Small intestine (tissue), 7 donors: ENCODE measurements around the gene STXBP5. TPM values are rescaled to one million over a fixed set of nuclear protein-coding genes. Genes with fewer than 3 reads are reported as not detected.

ENCODE experiments used
- DNase-seq, 2 donors: peaks; one replicate each; pipeline versions ENCODE4 v3.0.0 to v3.0.0-alpha.2; 2013
- FAIRE-seq: peaks from 2 replicates; lab custom pipeline; 2012; peaks lifted over from hg19 to GRCh38; lab: Jason Lieb, UNC
- H3K27ac ChIP-seq, 3 donors: one replicate each; pipeline ENCODE4 v1.5.1; 2013; ENCODE audit warnings: low read length in 2 of 3, mild to moderate bottlenecking in 2 of 3, control low read depth in 1 of 3, inconsistent platforms in 1 of 3, low read depth in 1 of 3, moderate library complexity in 1 of 3
- H3K27me3 ChIP-seq, 3 donors: one replicate each; pipeline ENCODE4 v1.6.1; 2013; ENCODE audit warnings: low read length in 3 of 3, inconsistent platforms in 1 of 3; ENCODE audit not compliant: control insufficient read depth in 3 of 3, insufficient read depth in 3 of 3
- H3K36me3 ChIP-seq, 3 donors: one replicate each; pipeline ENCODE4 v1.6.1; 2013; ENCODE audit warnings: low read length in 3 of 3, inconsistent platforms in 1 of 3, low read depth in 1 of 3, mild to moderate bottlenecking in 1 of 3, moderate library complexity in 1 of 3; ENCODE audit not compliant: control insufficient read depth in 3 of 3, insufficient read depth in 2 of 3
- H3K4me1 ChIP-seq, 3 donors: one replicate each; pipeline ENCODE4 v1.6.1; 2013; ENCODE audit warnings: low read length in 2 of 3, inconsistent platforms in 1 of 3, low read depth in 1 of 3, mild to moderate bottlenecking in 1 of 3, moderate library complexity in 1 of 3; ENCODE audit not compliant: control insufficient read depth in 3 of 3, insufficient read depth in 2 of 3
- H3K4me3 ChIP-seq, 3 donors: one replicate each; pipeline ENCODE4 v1.5.1; 2013; ENCODE audit warnings: low read length in 3 of 3, control low read depth in 1 of 3, inconsistent platforms in 1 of 3, low read depth in 1 of 3, mild to moderate bottlenecking in 1 of 3, moderate library complexity in 1 of 3
- H3K9me3 ChIP-seq, 2 donors: one replicate each; pipeline ENCODE4 v1.6.1; 2013; ENCODE audit warnings: low read depth in 1 of 2, low read length in 1 of 2; ENCODE audit not compliant: control insufficient read depth in 2 of 2, insufficient read depth in 1 of 2
- WGBS, 3 donors: extraction: QIAGEN DNeasy Blood & Tissue Kit; methylation state at CpG; one replicate each; pipeline ENCODE4 v1.1.7; 2013; 5-methylcytosine and 5-hydroxymethylcytosine counted together
- polyA plus RNA-seq, 4 donors: library from polyadenylated mRNA; stranded (reverse) in 3 of 4; unstranded in 1 of 4; fragments of 200-250 nt in 3 of 4; fragments of 120-200 nt in 1 of 4; gene quantifications; one replicate each; pipeline versions ENCODE4 v1.2.1 to v1.2.3, GENCODE V29; 2013
- donor health status: healthy with polysubstance abuse.
- donor health status: control.
- donor health status: control.
- donor health status: Bipolar disorder and iron deficiency.
- donor health status: healthy.

The STXBP5 gene
- polyA plus RNA-seq, 4 donors, result 10.8 to 25.0 (median 16.6) TPM

DNA sequence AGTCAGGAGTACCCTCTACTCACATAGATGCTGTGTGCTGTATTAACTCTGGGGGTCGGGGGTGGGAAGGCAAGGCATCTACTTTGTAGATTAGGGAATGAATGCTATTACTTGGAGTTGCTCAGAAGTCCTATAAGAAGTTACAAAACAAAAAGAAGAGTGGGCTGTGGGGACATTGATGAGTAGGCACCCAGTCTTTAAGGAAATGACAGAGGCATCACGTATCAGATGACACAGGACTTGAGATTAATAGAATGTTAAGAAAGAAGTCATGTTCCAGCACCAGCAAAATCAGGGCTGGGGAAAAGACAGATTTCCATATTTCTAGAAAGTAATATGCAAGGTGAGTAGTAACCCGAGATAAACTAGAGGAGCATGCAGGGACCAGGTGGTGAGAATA is 19.0 kb upstream of the STXBP5 start:
- WGBS, 3 donors, result 85 to 86% (median 86%) methylated on average over 3 of the region's 3 CpGs
- H3K27ac ChIP-seq, result no peak overlapping the region
- no peak overlapping the region for H3K4me3 ChIP-seq
- DNase-seq (no peak), FAIRE-seq (no peak)
- H3K9me3 ChIP-seq, result no peaks in the 10 kb centered on the region
- no peaks in the 10 kb centered on the region for H3K4me1 ChIP-seq
- no peaks in the 10 kb centered on the region for H3K27me3 ChIP-seq
- H3K36me3 ChIP-seq, result no peaks in the 10 kb centered on the region

DNA sequence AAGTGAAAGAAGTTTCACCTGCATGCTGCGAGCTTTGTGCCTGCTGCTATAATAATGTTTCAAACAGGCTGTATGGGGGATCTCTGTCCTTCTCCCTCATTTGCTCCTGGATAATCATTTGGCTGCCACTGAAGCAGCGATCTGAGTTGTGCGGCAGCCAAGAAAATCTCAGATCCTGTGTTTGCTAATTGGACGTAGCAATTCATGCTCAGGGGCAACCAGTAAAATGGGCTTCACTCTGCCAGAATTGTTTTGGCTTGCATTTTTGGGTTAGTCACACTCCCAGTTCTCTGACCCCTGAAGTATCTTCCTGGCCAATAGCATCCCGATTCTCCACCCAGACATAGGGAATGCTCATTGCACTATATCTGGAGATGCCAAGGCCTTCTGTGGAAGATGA is 13.7 kb upstream of the STXBP5 start:
- DNase-seq (no peak), FAIRE-seq (no peak)
- Histone ChIP-seq H3K27ac (no peak overlapping the region), H3K36me3 (no peaks in the 10 kb centered on the region), H3K27me3 (no peaks in the 10 kb centered on the region), H3K9me3 (no peaks in the 10 kb centered on the region), H3K4me3 (no peak overlapping the region), H3K4me1 (no peaks in the 10 kb centered on the region)
- WGBS, 3 donors, result 47 to 66% (median 64%) methylated on average over 5 of the region's 5 CpGs

DNA sequence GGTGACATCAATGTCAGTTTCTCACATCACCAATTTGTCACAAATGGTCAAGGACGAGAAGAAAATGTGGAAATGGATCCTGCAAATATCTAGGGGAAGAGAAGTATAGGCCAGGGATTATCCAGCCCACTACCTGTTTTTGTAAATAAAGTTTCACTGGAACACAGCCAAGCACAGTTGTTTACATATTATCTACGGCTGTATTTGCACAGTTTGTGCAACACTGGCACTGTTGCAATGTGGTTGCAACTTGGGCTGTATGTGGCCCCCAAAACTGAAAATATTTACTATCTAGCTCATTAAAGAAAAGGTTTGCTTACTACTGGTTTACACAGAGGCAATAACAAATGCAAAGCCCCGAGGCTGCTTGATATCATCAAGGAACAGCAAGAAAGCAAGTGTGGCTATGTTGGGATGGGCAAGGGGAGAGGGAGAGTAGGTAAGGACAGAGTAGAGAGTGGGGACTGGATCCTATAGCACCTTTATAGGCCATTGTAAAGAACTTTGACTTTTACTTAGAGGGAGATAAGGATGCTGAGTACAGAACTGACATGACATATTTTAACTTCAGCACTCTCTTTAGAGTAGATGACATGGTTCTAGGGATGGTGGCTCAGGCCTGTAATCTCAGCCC is 11.8 kb upstream of the STXBP5 start:
- Histone ChIP-seq H3K4me1 (no peaks in the 10 kb centered on the region), H3K27ac (no peak overlapping the region), H3K36me3 (no peaks in the 10 kb centered on the region), H3K27me3 (no peaks in the 10 kb centered on the region), H3K4me3 (no peak overlapping the region), H3K9me3 (no peaks in the 10 kb centered on the region)
- 43 to 56% (median 48%) methylated on average over 3 of the region's 3 CpGs for WGBS, 3 donors
- DNase-seq, result no peak
- no peak for FAIRE-seq

DNA sequence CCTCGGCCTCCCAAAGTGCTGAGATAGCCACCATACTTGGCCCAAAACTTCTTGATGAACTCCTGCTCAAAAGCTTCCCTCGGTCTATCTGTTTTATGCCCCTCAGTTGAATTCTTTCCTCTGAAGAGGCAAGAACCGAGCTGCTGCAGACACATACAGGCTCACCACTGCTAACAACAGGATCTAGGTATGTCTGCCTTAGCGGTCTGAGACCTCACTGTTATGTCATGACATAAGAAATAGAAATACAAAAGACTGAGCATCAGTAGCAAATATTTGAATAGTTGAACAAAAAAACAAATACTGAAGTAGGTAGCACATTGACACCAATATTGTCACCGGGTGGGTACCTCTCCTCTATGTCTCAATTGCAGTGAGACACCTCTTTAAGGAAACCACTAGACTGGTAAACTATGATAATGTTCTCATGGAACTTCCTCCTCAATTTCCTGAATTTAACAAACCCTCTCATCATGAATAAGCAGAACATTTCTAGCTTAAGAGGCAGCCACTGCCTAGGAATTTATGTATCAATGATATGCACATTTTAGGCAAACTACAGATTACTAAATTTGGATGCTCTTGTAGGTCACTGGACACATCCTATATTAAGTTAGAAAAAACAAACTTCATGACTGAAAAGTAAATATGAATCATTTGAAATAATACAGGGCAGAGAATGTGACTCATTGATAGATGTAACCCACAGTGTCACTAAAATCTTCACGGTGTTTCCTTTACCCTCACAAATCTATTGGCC is 9.4 kb upstream of the STXBP5 start:
- no peak for FAIRE-seq

DNA sequence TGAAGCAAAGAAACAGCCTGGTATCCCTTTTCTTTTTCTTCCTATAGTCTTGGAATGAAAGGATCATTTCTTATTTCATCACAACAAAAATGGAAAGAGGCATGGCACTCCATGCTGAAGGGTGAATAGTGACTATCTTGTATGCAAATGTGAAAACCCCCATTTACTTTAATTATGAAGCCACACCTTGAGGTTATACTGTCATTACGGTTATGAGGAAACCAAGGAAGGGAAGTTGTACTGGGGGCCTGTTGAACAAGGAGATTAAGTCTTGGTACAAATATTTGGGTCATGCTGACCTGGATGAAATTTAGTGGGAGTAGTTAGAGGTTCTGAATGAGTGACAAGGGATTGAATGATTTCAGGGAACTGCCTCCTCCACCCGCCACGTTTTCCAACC is 8.7 kb upstream of the STXBP5 start:
- WGBS, 3 donors, result 84 to 89% (median 88%) methylated on average over 3 of the region's 3 CpGs
- Histone ChIP-seq H3K9me3 (no peaks in the 10 kb centered on the region), H3K27me3 (no peaks in the 10 kb centered on the region), H3K4me3 (no peak overlapping the region), H3K36me3 (no peaks in the 10 kb centered on the region), H3K27ac (no peak overlapping the region), H3K4me1 (no peaks in the 10 kb centered on the region)
- FAIRE-seq (no peak), DNase-seq (no peak)

More for the DNA sequence above, 9.4 kb upstream of the STXBP5 start:
- H3K36me3 ChIP-seq, result no peaks in the 10 kb centered on the region
- H3K4me3 ChIP-seq, result no peak overlapping the region
- no peak for DNase-seq
- H3K27ac ChIP-seq, result no peak overlapping the region
- no peaks in the 10 kb centered on the region for H3K27me3 ChIP-seq
- 82 to 90% (median 85%) methylated on average over 6 of the region's 6 CpGs for WGBS, 3 donors
- H3K4me1 ChIP-seq, result no peaks in the 10 kb centered on the region
- no peaks in the 10 kb centered on the region for H3K9me3 ChIP-seq

DNA sequence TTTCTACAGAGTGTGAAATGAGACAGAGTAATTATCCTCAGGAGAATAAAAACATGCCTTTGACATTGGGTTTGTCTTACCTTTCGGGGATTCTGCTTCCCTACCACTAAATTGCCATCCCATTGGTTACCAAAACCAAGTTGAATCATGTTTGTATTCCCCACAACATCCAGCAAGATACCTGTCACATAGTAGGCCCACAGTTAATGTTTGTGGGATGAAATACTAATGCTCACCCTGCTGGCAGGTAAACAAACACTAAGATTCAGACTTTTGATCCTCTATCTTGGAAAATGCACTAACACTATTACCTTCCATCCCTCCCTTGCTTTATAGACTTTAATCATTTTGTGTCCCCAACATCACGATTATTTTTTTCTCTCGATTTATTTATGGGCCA is 8.2 kb upstream of the STXBP5 start:
- DNase-seq (no peak), FAIRE-seq (no peak)
- WGBS, 3 donors, result 90 to 95% (median 94%) methylated on average over 3 of the region's 3 CpGs
- Histone ChIP-seq H3K4me3 (no peak overlapping the region), H3K9me3 (no peaks in the 10 kb centered on the region), H3K27ac (no peak overlapping the region), H3K27me3 (no peaks in the 10 kb centered on the region), H3K36me3 (no peaks in the 10 kb centered on the region), H3K4me1 (no peaks in the 10 kb centered on the region)

DNA sequence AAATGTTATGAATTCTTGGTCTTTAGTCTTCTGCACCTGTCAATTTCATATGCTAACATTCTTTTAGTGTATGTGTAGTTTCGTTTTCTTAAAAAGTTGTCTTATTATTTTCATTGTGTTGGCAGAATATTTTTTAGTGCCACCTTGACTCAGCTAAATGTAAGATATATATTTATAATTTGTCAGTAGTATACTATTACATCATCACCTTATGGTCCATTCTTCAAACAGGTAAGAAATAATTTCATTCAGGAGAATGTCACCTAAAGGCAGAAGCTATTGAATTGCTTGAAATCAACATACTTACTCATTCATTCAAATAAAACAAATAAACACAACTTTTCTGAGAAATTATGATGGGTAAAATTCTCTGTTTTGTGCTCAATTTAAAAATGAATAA is 3.5 kb upstream of the STXBP5 start:
- no peaks in the 10 kb centered on the region for H3K4me1 ChIP-seq

DNA sequence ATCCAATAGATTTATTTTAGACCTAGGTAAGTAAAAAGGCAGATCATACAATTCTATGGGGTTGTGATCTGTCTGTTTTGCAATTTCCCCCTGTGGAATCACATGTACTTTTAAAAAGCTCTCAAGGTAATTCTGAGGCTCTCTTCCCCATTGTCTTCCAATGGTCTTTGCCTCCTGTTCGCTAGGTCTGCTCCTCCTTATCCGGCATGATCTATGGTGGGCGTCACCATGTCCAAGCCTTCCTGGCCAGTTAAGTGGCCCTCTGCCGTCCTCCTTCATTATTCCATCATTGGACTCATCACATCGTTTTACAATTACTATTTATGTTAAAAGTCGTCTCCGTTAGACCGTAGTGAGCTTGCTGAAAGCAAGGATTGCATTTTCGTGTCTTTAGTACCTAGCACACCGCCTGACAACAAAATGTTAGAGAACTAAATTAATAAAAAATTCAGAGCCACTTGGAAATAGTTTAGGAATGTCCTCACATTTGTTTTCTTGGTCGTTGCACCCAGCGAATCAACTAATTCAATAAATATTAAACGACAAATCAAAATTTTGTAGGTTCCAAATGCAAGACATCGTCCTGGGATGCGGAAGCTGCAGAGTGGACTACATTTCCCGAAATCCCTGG is 2.2 kb upstream of the STXBP5 start:
- FAIRE-seq (no peak), DNase-seq (no peak)
- H3K4me1 ChIP-seq, result no peaks in the 10 kb centered on the region
- H3K27me3 ChIP-seq, result no peaks in the 10 kb centered on the region
- H3K27ac ChIP-seq, result peak overlapping the region; percentile 48 to 100 (median 81)
- 3 to 12% (median 6%) methylated on average over 16 of the region's 16 CpGs for WGBS, 3 donors
- H3K4me3 ChIP-seq, result peak overlapping the region; percentile 22 to 99 (median 70)
- no peaks in the 10 kb centered on the region for H3K9me3 ChIP-seq
- no peaks in the 10 kb centered on the region for H3K36me3 ChIP-seq

More for the DNA sequence above, 3.5 kb upstream of the STXBP5 start:
- no peak overlapping the region for H3K4me3 ChIP-seq
- H3K36me3 ChIP-seq, result no peaks in the 10 kb centered on the region
- DNase-seq (no peak), FAIRE-seq (peak; percentile 23)
- 85 to 93% (median 92%) methylated on average over 1 of the region's 1 CpG for WGBS, 3 donors
- no peaks in the 10 kb centered on the region for H3K27me3 ChIP-seq
- no peak overlapping the region for H3K27ac ChIP-seq
- no peaks in the 10 kb centered on the region for H3K9me3 ChIP-seq
